Measurements from ENCODE around the gene RYR2. TPM values are rescaled to one million over a fixed set of nuclear protein-coding genes. Genes with fewer than 3 reads are reported as not detected.

Gene RYR2
- total RNA-seq, 1 experiment from 2014 or later, result 3.4 TPM

GRCh38 chr1:237638555-237638954 is 596.6 kb downstream of the RYR2 start:
- Mint-ChIP-seq H3K27ac (no peak overlapping the region), H3K36me3 (ENCODE audit: insufficient read depth in 1 of 3, low read depth in 3 of 3) (no peaks in the 10 kb centered on the region), H3K4me3 (no peak overlapping the region), H3K9me3 (no peaks in the 10 kb centered on the region), H3K4me1 (no peaks in the 10 kb centered on the region), H3K27me3 (ENCODE audit: low read depth) (no peaks in the 10 kb centered on the region)
- Histone ChIP-seq H3K56ac (ENCODE audit: insufficient read length, low read depth, low read length) (no peak overlapping the region), H3K79me2 (ENCODE audit: insufficient read depth, low read length) (no peaks in the 10 kb centered on the region), H2BK5ac (ENCODE audit: insufficient read length, low read length) (no peak overlapping the region), H4K20me1 (ENCODE audit: control insufficient read depth, insufficient read depth, insufficient read length) (no peaks in the 10 kb centered on the region), H3K9ac (ENCODE audit: extremely low read depth, insufficient read length, low read length) (no peak overlapping the region), H2AFZ (ENCODE audit: low read length) (no peak overlapping the region), H3K9me3 (ENCODE audit: control insufficient read depth, low read depth, low read length) (no peaks in the 10 kb centered on the region), H3T11ph (ENCODE audit: low read length) (no peak overlapping the region), H3K79me1 (ENCODE audit: insufficient read depth, low read depth, low read length, poor library complexity, severe bottlenecking) (no peaks in the 10 kb centered on the region), H3K4me1 (ENCODE audit: insufficient read depth, low read length) (no peaks in the 10 kb centered on the region), H4K8ac (replicated peaks; ENCODE audit: insufficient read length, low read depth, low read length) (no peak overlapping the region), H4K5ac (ENCODE audit: insufficient read length, low read depth, low read length) (no peak overlapping the region), H3K23me2 (ENCODE audit: insufficient read length, low read depth, low read length, poor library complexity, severe bottlenecking) (no peaks in the 10 kb centered on the region), H2BK120ac (ENCODE audit: low read depth, low read length, poor library complexity, severe bottlenecking) (no peak overlapping the region), H2AK5ac (ENCODE audit: insufficient read length, low read length) (no peak overlapping the region), H2BK12ac (ENCODE audit: insufficient read length, low read depth, low read length) (no peak overlapping the region), H3K14ac (ENCODE audit: insufficient read depth, low read length) (no peak overlapping the region), H4K91ac (ENCODE audit: insufficient read length, low read depth, low read length) (no peak overlapping the region), H3K23ac (ENCODE audit: insufficient read length, low read depth, low read length) (no peak overlapping the region), H3K4ac (ENCODE audit: low read depth, low read length) (no peak overlapping the region), H2BK15ac (ENCODE audit: low read depth, low read length) (no peak overlapping the region), H2BK20ac (ENCODE audit: low read depth, low read length, poor library complexity, severe bottlenecking) (no peak overlapping the region), H3K4me2 (ENCODE audit: insufficient read depth, insufficient read length, low read length) (no peak overlapping the region), H3K27me3 (ENCODE audit: insufficient read depth, low read length) (no peaks in the 10 kb centered on the region), H3K18ac (ENCODE audit: insufficient read length, low read depth, low read length) (no peak overlapping the region), H3K27ac (ENCODE audit: insufficient read length, low read depth, low read length) (no peak overlapping the region)
- no peak for DNase-seq
- WGBS (ENCODE audit: extremely low coverage, insufficient read length, low lambda C conversion rate), result no CpG with 5 or more reads among the region's 1 CpG
- TF ChIP-seq CTCF (conservative IDR thresholded peaks at IDR 0.05), result no peak
